ENCODE results near the gene SEC22A. TPM values are rescaled to one million over a fixed set of nuclear protein-coding genes. Genes with fewer than 3 reads are reported as not detected.
A peak's percentile ranks its signal among the peaks of the same experiment; 100 is the strongest.

Gene SEC22A
- total RNA-seq, 1 experiment from 2014 or later: 42.8 TPM

DNA sequence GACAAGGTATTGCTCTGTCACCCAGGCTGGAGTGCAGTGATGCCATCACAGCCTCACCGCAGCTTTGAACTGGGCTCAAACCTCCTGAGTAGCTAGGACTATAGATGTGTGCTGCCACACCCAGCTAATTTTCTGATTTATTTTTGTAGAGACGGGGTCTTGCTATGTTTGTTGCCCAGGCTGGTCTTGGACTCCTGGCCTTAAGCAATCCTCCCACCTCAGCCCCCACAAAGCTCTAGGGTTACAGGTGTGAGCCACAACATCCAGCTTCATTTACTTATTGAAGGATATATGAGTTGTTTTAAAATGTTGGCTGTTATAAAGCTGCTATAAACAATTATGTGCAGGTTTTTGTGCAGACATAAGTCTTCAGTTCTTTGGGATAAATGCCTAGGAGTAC is 62.2 kb downstream of the SEC22A start:
- no peak for DNase-seq (ENCODE audit: low read depth)

DNA sequence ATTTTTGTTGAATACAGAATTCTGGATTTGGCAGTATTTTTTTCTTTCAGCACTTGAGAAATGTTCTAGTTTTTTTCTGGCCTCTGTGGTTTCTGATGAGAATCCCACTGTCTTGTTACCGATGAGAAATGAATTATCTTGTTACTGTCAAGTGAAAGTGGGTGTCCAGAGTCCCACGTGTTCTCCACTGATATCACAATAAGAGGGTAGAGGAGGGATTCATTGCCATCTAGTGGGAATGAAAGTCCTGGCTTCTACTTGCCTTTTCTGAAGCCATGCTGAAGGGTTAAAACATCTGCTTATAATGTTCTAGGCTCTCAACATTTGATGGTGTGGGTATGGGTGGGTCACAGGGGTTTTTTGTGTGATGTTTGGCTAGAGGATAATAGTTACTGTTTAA is 66.1 kb downstream of the SEC22A start:
- DNase-seq (ENCODE audit: low read depth): no peak

- no peak for DNase-seq (ENCODE audit: low read depth)
These were observed 69.1 kb downstream of the SEC22A start for GRCh38 chr3:123270818-123271217.

DNA sequence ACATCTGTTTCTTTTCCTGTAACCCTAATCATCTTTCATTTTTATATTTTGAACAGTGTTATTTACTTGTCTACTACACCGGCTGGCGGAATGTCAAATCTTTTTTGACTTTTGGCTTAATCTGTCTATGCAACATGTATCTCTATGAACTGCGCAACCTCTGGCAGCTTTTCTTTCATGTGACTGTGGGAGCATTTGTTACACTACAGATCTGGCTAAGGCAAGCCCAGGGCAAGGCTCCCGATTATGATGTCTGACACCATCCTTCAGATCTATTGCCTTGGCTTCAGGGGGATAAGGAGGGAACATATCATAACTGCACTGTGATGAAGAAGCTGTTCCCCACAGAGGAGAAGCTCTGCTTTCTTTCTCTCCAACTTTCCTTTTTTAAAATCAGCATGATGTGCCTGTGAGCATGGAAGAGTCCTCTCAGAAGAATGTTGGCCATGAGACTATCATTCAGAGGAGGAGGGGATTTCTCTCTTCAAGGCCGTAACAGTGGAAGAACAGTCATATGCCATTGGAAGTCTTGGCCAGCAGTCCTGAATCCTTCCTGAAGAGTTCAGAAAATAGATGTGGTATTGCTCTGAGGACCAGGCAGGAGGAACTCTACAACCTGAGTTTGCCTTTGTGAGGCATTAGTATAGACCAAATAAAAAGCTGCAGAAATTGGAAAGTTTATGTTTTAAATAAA is 69.9 kb downstream of the SEC22A start:
- no peak for DNase-seq (ENCODE audit: low read depth)

DNA sequence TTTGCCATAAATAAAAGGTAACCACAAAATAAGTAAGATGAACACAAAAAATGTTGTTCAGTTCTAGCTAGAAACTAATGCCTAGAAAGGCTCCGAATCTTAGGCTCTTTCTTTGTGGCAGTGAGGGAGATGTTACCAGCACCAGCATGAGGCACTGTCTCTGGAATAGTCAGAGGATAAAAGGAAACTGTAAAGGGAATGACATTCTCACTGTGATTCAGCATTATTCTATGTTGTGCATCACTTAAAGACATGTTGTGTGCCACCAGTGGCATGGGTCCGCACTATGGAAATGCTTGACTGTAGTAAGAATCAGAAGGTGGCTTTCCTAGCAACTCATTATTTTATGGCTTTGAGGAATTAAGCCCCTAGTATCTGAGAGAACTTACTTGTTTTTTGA is 70.8 kb downstream of the SEC22A start:
- DNase-seq (ENCODE audit: low read depth): peak; percentile 38

DNA sequence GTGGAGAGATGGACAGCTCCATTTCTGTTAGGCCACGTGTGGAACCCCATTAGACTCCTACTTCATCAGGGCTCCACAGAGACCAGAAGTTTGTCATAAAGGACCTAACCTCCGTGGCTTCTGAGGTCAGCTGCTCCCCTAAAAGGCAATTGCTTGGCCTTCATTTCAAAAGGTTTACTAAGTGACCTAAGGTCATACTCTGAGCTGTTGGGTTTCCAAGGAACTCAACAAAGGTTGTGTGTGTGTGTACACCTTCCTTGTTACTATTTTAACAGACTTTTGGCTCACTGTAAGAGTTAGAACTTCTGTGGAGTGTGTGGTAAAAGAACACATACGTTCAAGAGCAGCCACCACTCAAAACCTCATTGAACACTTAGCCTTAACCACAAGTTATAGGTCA is 73.9 kb downstream of the SEC22A start:
- peak; percentile 16 for DNase-seq (ENCODE audit: low read depth)

DNA sequence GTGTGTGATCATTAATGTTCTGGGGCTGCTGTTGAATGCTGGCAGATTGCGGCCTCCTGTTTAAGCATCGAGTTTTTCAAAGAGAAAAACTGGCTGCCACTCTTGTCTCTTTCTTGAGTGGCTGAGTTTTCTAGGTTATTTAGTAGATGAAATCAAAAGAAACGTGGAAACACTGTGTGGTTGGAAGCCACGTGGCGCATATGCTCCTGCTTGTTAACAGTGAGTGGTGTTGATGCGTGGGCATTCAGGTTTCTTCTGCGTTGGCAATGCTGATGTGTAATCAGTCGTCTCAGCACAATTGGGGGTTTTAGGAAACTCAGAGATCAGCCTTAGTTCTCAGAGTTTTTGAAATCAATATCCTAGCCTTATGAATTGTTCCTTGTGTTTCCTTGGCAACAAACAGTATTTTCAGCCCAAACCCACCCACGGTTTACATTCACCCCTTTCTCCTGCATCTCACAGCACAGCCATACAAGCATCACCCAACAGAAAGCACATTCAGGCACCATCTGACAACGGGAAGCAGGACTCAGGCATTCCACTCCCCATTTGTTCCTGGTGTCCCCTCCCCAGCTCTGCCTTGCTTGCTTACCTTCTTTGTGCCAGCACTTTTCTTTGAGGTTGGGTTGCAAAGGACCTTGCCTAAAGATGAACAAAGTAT is 74.7 kb downstream of the SEC22A start:
- no peak for DNase-seq (ENCODE audit: low read depth)

DNA sequence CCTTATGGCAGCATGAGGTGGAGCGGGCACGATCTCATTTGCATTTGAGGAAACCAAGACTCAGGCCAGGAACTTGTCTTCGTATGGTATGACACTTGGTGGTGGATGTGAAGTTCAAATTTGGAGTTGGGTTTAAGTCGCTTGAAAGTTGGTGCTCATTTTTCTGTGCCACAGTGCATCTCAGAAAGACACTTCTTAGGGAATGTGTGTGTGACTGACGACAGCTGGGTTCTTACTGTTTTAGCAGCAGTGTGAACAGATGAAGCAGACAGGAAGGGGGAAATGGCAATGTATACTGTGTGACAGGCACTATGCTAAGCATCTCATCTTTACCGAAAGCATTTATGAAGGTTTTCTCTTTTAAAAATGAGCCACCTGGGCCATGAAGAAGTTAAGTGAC is 75.4 kb downstream of the SEC22A start:
- no peak for DNase-seq (ENCODE audit: low read depth)

DNA sequence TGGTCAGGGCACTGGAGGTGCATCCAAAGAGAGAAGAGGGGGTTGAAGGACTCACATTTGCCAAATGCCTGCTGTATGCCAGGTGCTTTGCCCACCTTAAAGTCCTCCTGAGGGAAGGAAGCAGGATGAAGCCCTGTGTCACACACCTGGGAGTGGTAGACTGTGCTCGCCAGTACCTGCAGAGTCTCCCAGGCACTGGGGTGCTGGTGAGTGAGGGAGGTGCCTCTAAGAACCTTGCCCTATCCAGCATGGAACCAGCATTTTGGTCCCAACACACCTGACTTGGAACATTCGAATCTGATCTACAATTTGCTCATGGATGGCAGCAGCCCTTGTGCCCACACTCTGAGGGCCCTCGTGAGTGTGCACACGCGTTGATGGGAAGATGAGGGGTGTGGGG is 76.7 kb downstream of the SEC22A start:
- DNase-seq (ENCODE audit: low read depth): no peak

DNA sequence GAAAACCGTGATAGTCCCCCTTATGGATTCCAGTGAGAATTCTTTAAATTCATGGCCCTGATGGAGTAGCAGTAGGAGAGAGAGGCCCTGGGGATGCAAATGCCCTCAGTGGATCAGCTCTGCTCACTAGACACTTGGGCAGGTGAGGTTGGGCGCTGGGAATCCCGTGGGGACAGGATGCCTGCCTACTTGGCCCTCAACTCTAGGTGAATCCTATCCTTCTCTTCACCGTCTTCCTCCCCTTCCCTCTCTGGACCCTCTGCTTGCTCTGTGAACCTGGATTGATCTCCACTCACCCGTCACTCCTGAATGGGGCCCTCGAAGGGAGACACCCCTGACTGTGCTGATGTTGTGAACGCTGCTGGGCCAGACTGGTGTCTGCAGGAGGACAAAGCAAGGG is 77.4 kb downstream of the SEC22A start:
- DNase-seq (ENCODE audit: low read depth): no peak

DNA sequence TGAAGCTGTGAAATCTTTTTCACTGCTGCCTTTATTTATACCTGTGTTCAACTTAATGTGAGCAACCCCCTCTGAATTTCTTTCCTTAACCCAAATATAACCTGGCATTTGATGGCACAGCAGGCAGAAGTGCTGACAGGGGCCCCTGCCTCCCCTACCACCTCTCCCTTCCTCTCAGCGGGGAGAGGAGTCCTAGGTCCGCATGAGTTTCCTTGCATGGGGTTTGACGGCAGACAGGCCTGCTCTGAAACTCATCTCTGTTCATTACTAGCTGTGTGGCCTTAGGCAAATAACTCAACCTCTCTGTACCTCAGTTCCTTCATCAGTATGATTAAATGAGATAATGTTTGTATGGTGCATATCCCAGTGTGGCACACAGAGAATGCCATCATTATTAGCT is 79.7 kb downstream of the SEC22A start:
- DNase-seq (ENCODE audit: low read depth): no peak

DNA sequence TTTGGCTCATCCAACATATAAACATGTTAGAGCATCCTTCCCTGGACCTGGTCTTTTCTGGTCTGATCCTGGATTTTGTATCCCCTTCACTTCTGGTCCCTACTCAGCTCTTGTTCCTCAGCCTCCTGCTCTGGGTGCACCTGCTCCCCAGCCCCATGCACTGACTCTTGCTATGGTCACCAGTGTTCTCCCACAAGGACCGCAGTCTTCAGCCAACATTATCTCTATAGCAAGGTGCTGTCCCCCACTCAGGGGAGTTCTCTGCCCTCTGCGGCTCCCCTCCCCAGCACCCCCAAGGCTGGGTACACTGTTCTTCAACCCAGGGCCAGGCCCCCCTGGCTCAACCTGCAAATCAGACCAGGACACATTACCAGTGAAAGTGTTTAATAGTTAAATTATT is 80.2 kb downstream of the SEC22A start:
- no peak for DNase-seq (ENCODE audit: low read depth)

- no peak for DNase-seq (ENCODE audit: low read depth)
These were observed 80.7 kb downstream of the SEC22A start for GRCh38 chr3:123282461-123282860.

DNA sequence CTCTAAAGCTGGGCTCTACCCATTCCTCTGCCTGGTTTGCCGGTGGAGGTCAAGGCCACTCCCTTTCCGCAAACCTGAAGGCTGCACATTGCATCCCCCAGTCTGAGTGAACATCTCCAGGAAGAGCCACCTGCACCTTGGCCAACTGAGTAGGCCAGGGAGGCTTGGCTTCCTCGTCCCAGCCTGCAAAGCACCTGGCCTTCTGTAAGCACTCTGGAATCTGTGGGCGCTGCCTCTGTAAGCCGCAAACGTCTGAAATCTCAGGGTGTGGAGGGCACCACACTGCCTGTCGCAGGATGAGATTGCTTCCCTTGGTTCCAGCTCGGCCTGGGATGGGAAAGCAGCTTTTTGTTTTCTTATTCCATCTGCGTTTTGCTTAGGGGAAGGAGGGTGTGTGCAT is 81.3 kb downstream of the SEC22A start:
- DNase-seq (ENCODE audit: low read depth): no peak

DNA sequence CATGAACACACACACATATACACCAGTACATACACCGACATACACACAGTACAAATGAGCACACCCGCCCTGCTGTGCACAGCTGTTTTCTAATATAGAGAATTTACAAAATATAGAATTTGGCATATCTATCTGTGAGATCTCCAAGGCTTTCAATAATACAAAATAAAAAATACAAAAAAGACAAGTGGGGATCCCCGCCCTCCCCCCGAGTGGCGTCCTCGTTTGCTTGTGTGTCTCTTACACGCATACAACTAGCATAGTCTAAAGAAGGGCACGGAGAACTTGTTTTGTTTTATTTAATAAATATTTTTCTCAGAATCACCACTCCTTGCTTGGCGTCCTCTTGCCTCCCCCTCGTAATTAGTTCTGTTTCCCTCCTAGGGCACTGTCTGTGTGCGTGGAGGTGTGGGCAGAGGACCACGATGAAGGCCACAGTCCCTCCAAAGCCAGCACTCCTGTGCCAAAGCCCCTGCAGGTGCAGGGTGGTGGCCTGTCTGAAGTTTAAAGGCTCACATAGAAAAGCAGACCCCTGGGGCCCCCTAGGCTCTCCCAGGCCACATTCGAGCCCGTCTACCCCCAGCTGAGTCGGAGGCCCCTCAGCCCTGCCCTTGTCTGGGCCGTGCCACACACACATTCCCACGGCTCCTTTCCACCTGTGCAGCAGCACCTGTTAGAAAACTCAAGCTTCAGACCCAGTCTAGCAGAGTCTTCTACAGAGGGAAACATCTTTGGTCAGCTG is 82.1 kb downstream of the SEC22A start:
- DNase-seq (ENCODE audit: low read depth): no peak

- no peak for DNase-seq (ENCODE audit: low read depth)
These were observed 82.8 kb downstream of the SEC22A start for GRCh38 chr3:123284399-123285010.

- no peak for DNase-seq (ENCODE audit: low read depth)
These were observed 83.3 kb downstream of the SEC22A start for GRCh38 chr3:123285066-123285465.

DNA sequence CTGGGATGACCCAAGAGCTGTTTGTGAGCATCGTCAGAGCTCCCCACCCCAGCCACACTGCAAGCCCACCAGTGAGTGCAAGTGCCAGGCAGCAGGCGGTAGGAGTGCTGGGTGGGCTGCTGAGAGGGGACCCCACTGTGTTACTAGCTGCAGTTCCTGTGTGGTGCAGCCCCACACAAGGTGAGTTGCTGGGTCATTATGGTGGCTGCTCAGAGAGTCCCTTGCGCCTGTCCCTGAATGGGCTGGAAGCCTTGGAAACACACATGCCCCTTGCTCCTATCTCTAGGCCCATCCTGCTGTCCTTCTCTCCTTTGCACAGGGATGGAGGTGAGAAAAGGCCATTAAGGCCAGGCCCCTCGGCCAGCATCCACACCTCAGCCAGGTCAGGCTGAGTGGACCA is 83.7 kb downstream of the SEC22A start:
- DNase-seq (ENCODE audit: low read depth): no peak

DNA sequence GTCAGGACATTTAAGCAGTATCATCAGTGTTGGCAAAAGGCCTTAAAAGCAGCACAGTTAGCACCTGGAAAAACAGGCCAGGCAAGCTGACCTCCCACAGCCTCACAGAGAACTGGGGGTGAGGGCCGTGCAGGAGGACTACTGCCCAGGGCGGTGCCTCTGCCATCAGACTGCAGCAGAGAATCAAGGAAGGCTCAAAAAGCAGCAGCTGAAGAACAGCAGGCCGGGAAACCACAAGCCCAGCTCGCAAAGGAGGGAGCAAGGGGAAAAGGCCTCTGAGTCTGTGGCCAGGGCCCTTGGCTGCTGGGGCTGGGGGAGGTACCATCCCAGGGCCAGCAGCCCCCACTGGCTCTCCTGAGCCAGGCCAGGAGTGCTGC is 84.2 kb downstream of the SEC22A start:
- no peak for DNase-seq (ENCODE audit: low read depth)

DNA sequence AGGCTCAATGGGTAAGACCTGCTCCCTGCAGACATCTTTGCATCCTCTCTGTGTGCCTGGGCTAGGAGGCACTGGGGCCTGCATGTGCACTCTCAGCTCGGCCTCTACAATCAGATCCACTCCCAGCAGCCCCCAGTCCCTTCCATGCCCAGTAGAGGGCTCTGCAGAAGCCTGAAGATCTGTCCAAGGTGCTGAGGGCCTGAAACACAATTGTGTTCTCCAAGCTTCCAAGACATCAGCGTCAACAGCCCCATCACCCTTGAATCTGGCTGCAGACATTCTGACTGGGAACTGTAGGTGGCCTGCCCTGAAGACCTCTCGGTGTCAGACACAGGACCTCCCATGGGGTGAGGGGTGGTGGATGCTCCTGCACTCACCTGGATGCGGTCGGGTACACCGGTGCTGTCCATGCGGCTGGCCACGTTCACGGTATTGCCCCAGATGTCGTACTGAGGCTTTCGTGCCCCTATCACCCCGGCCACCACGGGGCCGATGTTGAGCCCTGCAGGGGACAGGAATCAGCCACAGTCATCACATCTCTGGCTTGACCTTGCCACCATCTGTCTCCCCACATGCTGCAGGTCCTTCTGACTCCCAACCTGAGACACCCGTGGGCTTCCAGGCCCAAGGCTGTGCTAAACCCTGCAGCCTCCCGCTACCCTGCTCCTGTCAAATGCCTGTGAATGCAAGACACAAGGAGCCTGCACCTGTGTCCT is 84.7 kb downstream of the SEC22A start:
- peak; percentile 60 for DNase-seq (ENCODE audit: low read depth)

- DNase-seq (ENCODE audit: low read depth): no peak
These were observed 85.6 kb downstream of the SEC22A start for GRCh38 chr3:123287051-123287961.
